Large intestine (tissue), 3 donors: ENCODE measurements around the gene SLC35B2. TPM values are rescaled to one million over a fixed set of nuclear protein-coding genes. Genes with fewer than 3 reads are reported as not detected.
A peak's percentile ranks its signal among the peaks of the same experiment; 100 is the strongest.

Source experiments
- DNase-seq, 2 donors: peaks; one replicate each; pipeline versions ENCODE4 v3.0.0 to v3.0.0-alpha.2; 2013
- H3K27ac ChIP-seq: one replicate; pipeline ENCODE4 v1.5.1; 2013; ENCODE audit warnings: low read length
- H3K27me3 ChIP-seq: 2 replicates; pipeline ENCODE4 v1.6.1; 2013; ENCODE audit warnings: low read length; ENCODE audit not compliant: control insufficient read depth, insufficient read depth
- H3K36me3 ChIP-seq: 2 replicates; pipeline ENCODE4 v1.6.1; 2013; ENCODE audit warnings: low read length; ENCODE audit not compliant: control insufficient read depth, insufficient read depth
- H3K4me1 ChIP-seq: one replicate; pipeline ENCODE4 v1.6.1; 2013; ENCODE audit warnings: low read length; ENCODE audit not compliant: control insufficient read depth, insufficient read depth
- H3K4me3 ChIP-seq: one replicate; pipeline ENCODE4 v1.5.1; 2013; ENCODE audit warnings: low read length
- H3K9me3 ChIP-seq: one replicate; pipeline ENCODE4 v1.6.1; 2013; ENCODE audit warnings: mild to moderate bottlenecking, low read depth, low read length, moderate library complexity; ENCODE audit not compliant: control insufficient read depth
- WGBS: methylation state at CpG from one replicate; pipeline ENCODE4 v1.1.5; 2013; ENCODE audit warnings: low lambda C conversion rate; ENCODE audit not compliant: insufficient coverage; 5-methylcytosine and 5-hydroxymethylcytosine counted together
- polyA plus RNA-seq: library from polyadenylated mRNA; unstranded; fragments of 120-200 nt; gene quantifications from one replicate; pipeline ENCODE4 v1.2.1, GENCODE V29; 2013

The SLC35B2 gene
- polyA plus RNA-seq, 1 donor, result 43.5 TPM

DNA sequence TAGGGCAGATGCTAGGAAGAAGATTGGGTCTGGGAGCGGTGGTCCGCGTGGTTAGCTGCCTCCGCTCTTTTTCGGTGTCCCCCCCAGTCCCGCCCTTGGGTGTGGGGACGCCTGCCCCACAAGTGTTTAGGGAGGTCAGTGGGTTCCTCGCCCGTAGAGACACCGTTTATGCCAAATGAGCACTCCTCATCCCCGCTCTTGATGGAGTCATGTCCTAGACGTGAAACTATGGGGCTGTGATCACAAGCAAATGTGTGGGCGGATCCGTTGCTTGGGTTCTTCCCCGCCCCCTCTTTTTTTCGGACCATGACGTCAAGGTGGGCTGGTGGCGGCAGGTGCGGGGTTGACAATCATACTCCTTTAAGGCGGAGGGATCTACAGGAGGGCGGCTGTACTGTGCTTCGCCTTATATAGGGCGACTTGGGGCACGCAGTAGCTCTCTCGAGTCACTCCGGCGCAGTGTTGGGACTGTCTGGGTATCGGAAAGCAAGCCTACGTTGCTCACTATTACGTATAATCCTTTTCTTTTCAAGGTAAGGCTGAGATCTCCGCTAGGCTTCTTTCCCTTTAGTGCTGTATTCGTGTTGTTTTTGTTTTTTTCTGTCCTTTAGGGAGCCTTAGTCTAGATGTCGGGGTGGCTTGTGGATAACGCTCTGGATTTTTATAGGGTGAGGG, 10.5 kb downstream of the SLC35B2 start, which contains the start of gene HSP90AB1:
HSP90AB1 (plus strand) TSS at position 439 of the 675 bp plus-strand sequence. CDS start 1,529 bp downstream, outside the sequence.
- Histone ChIP-seq H3K36me3 (peaks cover 33% of the 10 kb centered on the region), H3K27me3 (no peaks in the 10 kb centered on the region), H3K9me3 (no peaks in the 10 kb centered on the region), H3K4me1 (peaks cover 8% of the 10 kb centered on the region), H3K27ac (peak within 1 kb of the TSS; percentile 94), H3K4me3 (peak within 1 kb of the TSS; percentile 96)
- 0% methylated on average over 2 of the region's 34 CpGs for WGBS
- peak; percentile 98 to 99 for DNase-seq

DNA sequence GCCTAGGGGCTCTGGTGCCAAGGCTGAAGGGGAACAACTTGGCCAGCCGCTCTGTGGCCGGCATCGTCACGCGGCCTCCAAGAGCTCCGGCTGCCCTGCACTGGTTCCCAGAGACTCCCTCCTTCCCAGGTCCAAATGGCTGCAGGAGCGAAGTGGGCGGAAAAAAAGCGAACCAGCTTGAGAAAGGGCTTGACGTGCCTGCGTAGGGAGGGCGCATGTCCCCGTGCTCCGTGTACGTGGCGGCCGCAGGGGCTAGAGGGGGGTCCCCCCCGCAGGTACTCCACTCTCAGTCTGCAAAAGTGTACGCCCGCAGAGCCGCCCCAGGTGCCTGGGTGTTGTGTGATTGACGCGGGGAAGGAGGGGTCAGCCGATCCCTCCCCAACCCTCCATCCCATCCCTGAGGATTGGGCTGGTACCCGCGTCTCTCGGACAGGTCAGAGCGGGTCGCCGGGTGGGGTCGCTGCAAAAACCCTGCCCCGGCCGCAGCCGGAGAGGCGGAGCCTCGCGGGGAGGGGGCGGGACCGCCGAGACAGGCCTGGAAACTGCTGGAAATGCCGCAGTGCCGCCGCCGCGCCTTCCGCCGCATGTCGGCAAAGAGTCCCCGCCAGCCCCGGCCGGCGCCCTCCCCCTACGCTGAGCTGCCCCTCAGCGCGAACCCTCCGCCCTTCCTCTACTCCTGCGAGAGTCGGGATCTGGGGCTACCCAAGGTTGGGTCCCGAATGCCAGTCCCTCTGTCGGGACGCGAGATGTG, 11.2 kb downstream of the SLC35B2 start:
- Histone ChIP-seq H3K36me3 (peaks cover 26% of the 10 kb centered on the region), H3K4me3 (peak overlapping the region; percentile 96), H3K4me1 (peaks cover 8% of the 10 kb centered on the region), H3K27ac (peak overlapping the region; percentile 94), H3K27me3 (no peaks in the 10 kb centered on the region), H3K9me3 (no peaks in the 10 kb centered on the region)
- DNase-seq, result peak; percentile 83 to 94
- whole genome bisulfite sequencing, result no CpG with 5 or more reads among the region's 62 CpGs

DNA sequence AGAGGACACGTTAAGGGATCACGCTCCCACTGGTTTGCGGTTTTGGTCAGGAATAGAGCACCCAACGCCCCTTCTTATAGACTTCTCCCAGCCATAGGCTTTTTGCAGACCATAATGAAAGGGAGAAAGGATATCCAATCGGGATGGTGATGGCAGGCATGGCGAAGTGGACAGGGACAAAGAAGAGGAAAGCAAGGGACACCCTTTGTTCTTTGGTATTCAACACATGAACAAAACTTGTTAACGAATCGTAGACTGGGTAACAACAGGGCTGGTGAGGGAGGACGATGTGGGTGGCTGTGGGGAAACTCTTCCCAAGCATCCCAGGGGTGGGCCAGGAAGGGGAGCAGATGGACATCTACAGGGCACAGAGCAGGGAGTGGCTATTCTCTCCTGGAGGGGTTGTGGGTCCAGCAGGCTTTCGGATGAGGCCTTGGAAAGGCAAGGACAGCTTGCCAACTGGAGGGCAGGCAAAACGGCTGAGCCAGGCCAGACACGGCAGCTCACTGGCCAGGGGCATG, 11.9 kb downstream of the SLC35B2 start:
- Histone ChIP-seq H3K9me3 (no peaks in the 10 kb centered on the region), H3K27ac (peak overlapping the region; percentile 94), H3K36me3 (peaks cover 20% of the 10 kb centered on the region), H3K4me3 (peak overlapping the region; percentile 96), H3K27me3 (no peaks in the 10 kb centered on the region), H3K4me1 (peaks cover 8% of the 10 kb centered on the region)
- DNase-seq, result no peak
- no CpG with 5 or more reads among the region's 12 CpGs for WGBS

DNA sequence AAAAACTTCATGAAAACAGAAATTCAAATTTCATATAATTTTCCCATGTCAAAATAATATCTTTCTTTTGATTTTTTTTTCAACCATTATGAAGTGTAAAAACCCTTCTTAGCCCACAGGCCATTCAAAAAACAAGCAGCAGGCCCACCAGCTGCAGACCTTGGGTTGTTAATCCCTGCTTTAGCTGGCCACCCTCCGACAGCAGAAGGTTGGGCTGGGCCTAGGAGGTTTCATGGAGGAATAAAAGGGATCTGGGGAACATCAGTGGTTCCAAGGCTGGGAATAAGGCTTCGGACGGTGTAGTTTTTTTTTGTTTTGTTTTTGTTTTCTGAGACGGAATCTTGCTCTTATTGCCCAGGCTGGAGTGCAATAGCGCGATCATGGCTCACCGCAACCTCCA, 14.0 kb downstream of the SLC35B2 start:
- Histone ChIP-seq H3K9me3 (no peaks in the 10 kb centered on the region), H3K4me1 (peaks cover 6% of the 10 kb centered on the region), H3K27ac (no peak overlapping the region), H3K36me3 (no peaks in the 10 kb centered on the region), H3K27me3 (no peaks in the 10 kb centered on the region), H3K4me3 (no peak overlapping the region)
- DNase-seq, result no peak
- 100% methylated on average over 4 of the region's 7 CpGs for WGBS

DNA sequence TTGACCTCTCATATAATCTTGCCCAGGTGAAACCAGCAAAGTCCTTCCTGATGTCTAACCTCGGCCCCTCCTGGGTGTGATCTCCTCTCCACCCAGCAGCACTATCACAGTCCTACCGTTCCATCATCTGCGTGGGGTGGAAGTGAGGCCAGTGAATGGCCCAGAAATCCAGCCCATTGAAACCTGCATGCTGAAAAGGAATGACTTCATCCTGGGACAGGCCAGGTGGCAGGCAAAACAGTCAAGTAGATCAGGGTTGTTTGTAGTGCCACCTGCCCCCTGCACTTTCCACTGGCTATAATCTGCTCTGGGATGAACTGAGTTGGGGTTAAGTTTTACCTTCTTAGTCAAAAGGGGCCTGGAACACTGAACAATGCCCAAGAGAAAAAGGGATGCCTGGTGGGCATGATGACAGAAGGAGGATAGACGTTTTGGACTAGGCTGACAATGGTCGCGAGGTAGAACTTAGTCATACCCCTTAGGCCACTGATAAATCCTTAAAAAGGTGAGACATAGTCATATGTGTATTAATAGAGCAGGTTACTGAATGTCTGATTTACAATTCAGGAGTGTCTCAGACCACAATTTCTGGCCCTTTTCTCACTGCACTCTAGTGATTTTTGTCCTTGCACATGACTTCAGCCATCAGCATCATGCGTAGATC, 18.5 kb downstream of the SLC35B2 start:
- Histone ChIP-seq H3K4me1 (peaks cover 26% of the 10 kb centered on the region), H3K36me3 (no peaks in the 10 kb centered on the region), H3K27me3 (no peaks in the 10 kb centered on the region), H3K9me3 (no peaks in the 10 kb centered on the region), H3K4me3 (no peak overlapping the region), H3K27ac (peak overlapping the region; percentile 90)
- DNase-seq, result no peak
- no CpG with 5 or more reads among the region's 7 CpGs for WGBS

DNA sequence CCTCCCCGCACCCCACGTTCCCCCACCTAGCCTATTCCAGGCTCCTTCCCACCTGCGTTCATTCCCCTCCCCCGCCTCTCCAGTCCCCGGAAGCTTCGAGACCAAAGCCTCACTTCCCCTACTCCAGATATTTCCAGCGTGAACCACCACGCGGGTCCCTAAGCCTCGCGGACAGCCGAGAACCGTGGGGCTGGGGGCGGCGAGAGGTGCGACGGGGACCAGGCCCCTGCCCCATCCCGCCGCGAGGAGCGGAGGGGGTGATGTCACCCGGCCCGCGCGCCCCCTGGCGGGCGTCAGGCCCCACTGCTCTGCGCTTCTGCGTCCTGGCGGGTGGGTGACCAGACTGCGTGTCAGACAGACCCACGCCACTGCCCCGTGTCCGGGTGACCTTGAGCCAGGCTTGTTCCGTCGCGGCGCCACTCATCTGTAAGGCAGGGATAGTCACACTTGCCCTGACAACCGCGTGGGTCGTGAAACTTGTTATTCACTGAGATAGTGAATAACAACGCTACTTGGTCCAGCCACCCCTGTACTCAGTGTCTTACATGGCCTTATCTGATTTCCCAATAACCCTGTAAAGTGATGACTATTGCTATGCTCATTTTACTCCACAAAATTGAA, 19.4 kb downstream of the SLC35B2 start:
- Histone ChIP-seq H3K4me1 (peaks cover 27% of the 10 kb centered on the region), H3K27ac (peak overlapping the region; percentile 90), H3K27me3 (no peaks in the 10 kb centered on the region), H3K9me3 (no peaks in the 10 kb centered on the region), H3K4me3 (peak overlapping the region; percentile 69), H3K36me3 (peaks cover 3% of the 10 kb centered on the region)
- no CpG with 5 or more reads among the region's 42 CpGs for WGBS
- DNase-seq, result peak; percentile 71 to 84

DNA sequence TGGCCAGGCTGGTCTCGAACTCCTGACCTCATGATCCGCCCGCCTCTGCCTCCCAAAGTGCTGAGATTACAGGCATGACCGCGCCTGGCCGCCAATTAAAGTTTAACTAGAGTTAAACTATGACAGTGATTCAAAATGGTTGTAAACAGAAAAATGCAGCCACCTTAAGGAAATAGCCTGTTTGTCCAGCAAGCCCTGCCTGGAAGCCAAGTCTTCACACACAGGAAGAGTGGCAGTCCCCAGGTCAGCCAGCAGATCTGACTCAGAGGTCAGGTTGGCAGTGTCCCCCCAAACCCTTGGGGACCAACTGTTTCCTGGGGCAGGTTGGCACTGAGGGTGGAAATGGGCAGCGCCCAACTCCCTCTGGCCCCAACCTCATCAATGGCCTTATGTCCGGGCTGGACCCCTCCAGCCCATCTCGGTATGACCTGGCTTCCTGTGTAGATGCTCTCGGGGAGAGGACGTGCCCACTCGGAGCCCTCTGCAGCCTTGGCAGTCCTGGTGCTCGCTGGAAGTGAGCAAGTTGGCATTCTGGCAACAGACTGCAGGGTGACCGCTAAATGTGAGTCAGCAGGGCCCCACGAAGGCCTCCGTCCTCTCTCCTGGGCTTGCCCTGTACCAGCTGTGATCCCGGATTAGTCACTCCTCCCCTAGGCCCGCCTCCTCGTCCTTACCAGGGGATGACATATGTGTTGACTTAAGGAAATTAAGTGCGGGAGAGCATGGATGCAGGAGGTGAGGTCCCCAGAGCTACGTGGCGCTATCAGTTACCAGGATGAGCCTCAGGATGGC, 20.1 kb downstream of the SLC35B2 start:
- peak; percentile 93 to 97 for DNase-seq
- peak overlapping the region; percentile 69 for H3K4me3 ChIP-seq
- H3K36me3 ChIP-seq, result peaks cover 5% of the 10 kb centered on the region
- H3K27me3 ChIP-seq, result no peaks in the 10 kb centered on the region
- peaks cover 27% of the 10 kb centered on the region for H3K4me1 ChIP-seq
- H3K27ac ChIP-seq, result peak overlapping the region; percentile 90
- no peaks in the 10 kb centered on the region for H3K9me3 ChIP-seq
- no CpG with 5 or more reads among the region's 22 CpGs for WGBS

DNA sequence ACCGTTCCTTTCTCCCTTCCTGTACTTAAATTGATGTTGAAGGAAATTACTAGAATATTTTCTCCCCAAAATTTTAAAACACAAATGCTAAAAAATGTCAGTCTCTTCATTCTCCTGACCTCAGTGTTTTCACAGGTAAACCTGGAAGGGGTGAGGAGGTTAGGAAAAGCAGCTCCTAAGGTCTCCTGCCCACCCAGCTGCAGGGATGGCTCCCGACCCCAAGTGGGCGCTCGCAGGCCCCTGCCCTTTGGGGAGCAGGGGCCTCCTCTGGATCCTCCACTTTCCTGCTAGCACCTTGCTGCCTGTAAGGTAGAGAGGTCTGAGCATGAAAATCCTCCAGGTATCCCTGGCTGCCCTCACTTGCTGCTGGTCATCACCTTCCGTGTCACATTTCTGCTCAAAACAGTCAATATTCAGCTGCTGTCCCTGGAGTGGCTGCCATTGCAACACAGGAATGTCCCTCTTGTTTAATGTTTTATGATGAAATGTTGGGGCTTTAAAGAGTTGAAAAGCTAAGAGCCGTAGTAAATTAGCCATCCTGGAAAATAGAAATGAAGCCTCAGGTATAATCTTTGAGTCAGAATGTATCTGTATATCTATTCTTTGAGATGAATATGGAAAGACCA, 21.3 kb downstream of the SLC35B2 start:
- DNase-seq, result no peak
- WGBS, result no CpG with 5 or more reads among the region's 6 CpGs
- H3K36me3 ChIP-seq, result peaks cover 11% of the 10 kb centered on the region
- no peaks in the 10 kb centered on the region for H3K27me3 ChIP-seq
- no peaks in the 10 kb centered on the region for H3K9me3 ChIP-seq
- H3K27ac ChIP-seq, result no peak overlapping the region
- peaks cover 27% of the 10 kb centered on the region for H3K4me1 ChIP-seq
- no peak overlapping the region for H3K4me3 ChIP-seq

DNA sequence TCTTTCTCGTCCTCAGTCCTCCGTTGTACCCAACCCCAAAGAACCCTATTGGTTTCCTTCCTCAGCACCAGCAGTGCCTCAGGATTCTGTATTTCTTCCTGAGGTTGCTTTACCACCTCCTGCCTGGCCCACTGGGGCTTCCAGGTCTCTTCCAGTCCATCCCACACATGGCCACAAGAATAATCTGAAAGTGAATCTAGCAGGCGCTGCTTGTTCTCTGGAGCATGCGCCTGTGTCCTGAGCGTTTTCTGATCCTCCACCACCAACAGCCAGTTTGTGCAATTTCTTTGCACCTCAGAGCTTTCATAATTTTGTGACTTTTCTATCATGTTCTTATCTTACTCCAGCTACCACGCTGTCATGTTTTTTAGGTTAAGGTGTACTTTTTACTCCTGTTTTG, 22.1 kb downstream of the SLC35B2 start:
- peaks cover 13% of the 10 kb centered on the region for H3K36me3 ChIP-seq
- DNase-seq, result no peak
- H3K4me3 ChIP-seq, result no peak overlapping the region
- H3K9me3 ChIP-seq, result no peaks in the 10 kb centered on the region
- H3K4me1 ChIP-seq, result peaks cover 27% of the 10 kb centered on the region
- no peaks in the 10 kb centered on the region for H3K27me3 ChIP-seq
- WGBS, result 55% methylated on average over 3 of the region's 6 CpGs
- H3K27ac ChIP-seq, result peak overlapping the region; percentile 7
